ENCODE data around the gene PRAC2. TPM values are rescaled to one million over a fixed set of nuclear protein-coding genes. Genes with fewer than 3 reads are reported as not detected.

The PRAC2 gene
- polyA plus RNA-seq, 1 donor (not counting 4 experiments of a cell fraction or from before 2014, with no cell fraction given) = not detected

GRCh38 chr17:48747445-48748363 lies 24.7 kb downstream of the PRAC2 start:
- Histone ChIP-seq H3K4me2 (ENCODE audit: control insufficient read depth, extremely low read depth, insufficient read depth, low read depth, low read length) (no peak overlapping the region), H3K9ac (ENCODE audit: control insufficient read depth, extremely low read depth, insufficient read depth, low read length) (no peak overlapping the region), H3K36me3 (ENCODE audit: control insufficient read depth in 2 of 2, extremely low read depth in 1 of 2, insufficient read depth in 2 of 2, low read length in 2 of 2) (no peaks in the 10 kb centered on the region), H2AFZ (ENCODE audit: control insufficient read depth, low read length) (no peak overlapping the region), H3K27ac (ENCODE audit: control insufficient read depth, insufficient read depth, low read length) (no peak overlapping the region), H4K20me1 (ENCODE audit: control insufficient read depth, extremely low read depth, insufficient read depth, low read length) (no peaks in the 10 kb centered on the region), H3K9me3 (ENCODE audit: control insufficient read depth, low read depth, low read length) (no peaks in the 10 kb centered on the region), H3K9me1 (ENCODE audit: control insufficient read depth, extremely low read depth, insufficient read depth, low read length) (no peaks in the 10 kb centered on the region), H3K27me3 (ENCODE audit: control insufficient read depth, extremely low read depth, insufficient read depth, low read length) (peaks cover 90% of the 10 kb centered on the region), H3K79me2 (ENCODE audit: control insufficient read depth, insufficient read depth, low read length) (no peaks in the 10 kb centered on the region), H3K4me3 (ENCODE audit: control insufficient read depth in 2 of 3, extremely low read depth in 1 of 3, insufficient read depth in 2 of 3, low read depth in 1 of 3, low read length in 3 of 3) (no peak overlapping the region), H3K4me1 (ENCODE audit: control insufficient read depth, extremely low read depth, insufficient read depth, low read length) (no peaks in the 10 kb centered on the region)
- no peak for DNase-seq (ENCODE audit: low read depth, low spot score)
- dilution Hi-C loops (cut with MboI; ENCODE audit: extremely low pct_ligation_motif_present, low sequenced_read_pairs) = no loop called here
- FAIRE-seq = no peak
- TF ChIP-seq, protein P1, sequence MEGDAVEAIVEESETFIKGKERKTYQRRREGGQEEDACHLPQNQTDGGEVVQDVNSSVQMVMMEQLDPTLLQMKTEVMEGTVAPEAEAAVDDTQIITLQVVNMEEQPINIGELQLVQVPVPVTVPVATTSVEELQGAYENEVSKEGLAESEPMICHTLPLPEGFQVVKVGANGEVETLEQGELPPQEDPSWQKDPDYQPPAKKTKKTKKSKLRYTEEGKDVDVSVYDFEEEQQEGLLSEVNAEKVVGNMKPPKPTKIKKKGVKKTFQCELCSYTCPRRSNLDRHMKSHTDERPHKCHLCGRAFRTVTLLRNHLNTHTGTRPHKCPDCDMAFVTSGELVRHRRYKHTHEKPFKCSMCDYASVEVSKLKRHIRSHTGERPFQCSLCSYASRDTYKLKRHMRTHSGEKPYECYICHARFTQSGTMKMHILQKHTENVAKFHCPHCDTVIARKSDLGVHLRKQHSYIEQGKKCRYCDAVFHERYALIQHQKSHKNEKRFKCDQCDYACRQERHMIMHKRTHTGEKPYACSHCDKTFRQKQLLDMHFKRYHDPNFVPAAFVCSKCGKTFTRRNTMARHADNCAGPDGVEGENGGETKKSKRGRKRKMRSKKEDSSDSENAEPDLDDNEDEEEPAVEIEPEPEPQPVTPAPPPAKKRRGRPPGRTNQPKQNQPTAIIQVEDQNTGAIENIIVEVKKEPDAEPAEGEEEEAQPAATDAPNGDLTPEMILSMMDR (optimal IDR thresholded peaks at IDR 0.05 in 1 of 3, IDR thresholded peaks at IDR 0.05 in 1 of 3, conservative IDR thresholded peaks at IDR 0.05 in 1 of 3; ENCODE audit: extremely low read depth in 1 of 3, insufficient read depth in 2 of 3, low read length in 3 of 3) = no peak
- TF ChIP-seq EZH2 (IDR thresholded peaks at IDR 0.05; ENCODE audit: low read length) = peak; percentile 87

GRCh38 chr17:48748718-48749566 lies 26.0 kb downstream of the PRAC2 start:
- no peak overlapping the region for H3K4me2 ChIP-seq (ENCODE audit: control insufficient read depth, extremely low read depth, insufficient read depth, low read depth, low read length)
- H3K4me1 ChIP-seq (ENCODE audit: control insufficient read depth, extremely low read depth, insufficient read depth, low read length) = no peaks in the 10 kb centered on the region
- TF ChIP-seq, protein P1 (optimal IDR thresholded peaks at IDR 0.05 in 1 of 3, IDR thresholded peaks at IDR 0.05 in 1 of 3, conservative IDR thresholded peaks at IDR 0.05 in 1 of 3; ENCODE audit: extremely low read depth in 1 of 3, insufficient read depth in 2 of 3, low read length in 3 of 3) = no peak
- TF ChIP-seq EZH2 (IDR thresholded peaks at IDR 0.05; ENCODE audit: low read length) = no peak
- H3K9me3 ChIP-seq (ENCODE audit: control insufficient read depth, low read depth, low read length) = no peaks in the 10 kb centered on the region
- no peak overlapping the region for H3K27ac ChIP-seq (ENCODE audit: control insufficient read depth, insufficient read depth, low read length)
- no peak overlapping the region for H3K9ac ChIP-seq (ENCODE audit: control insufficient read depth, extremely low read depth, insufficient read depth, low read length)
- no peak overlapping the region for H3K4me3 ChIP-seq (ENCODE audit: control insufficient read depth in 2 of 3, extremely low read depth in 1 of 3, insufficient read depth in 2 of 3, low read depth in 1 of 3, low read length in 3 of 3)
- no peaks in the 10 kb centered on the region for H3K79me2 ChIP-seq (ENCODE audit: control insufficient read depth, insufficient read depth, low read length)
- no peaks in the 10 kb centered on the region for H4K20me1 ChIP-seq (ENCODE audit: control insufficient read depth, extremely low read depth, insufficient read depth, low read length)
- H3K27me3 ChIP-seq (ENCODE audit: control insufficient read depth, extremely low read depth, insufficient read depth, low read length) = peaks cover 92% of the 10 kb centered on the region
- dilution Hi-C loops (cut with MboI; ENCODE audit: extremely low pct_ligation_motif_present, low sequenced_read_pairs) = no loop called here
- H2AFZ ChIP-seq (ENCODE audit: control insufficient read depth, low read length) = no peak overlapping the region
- no peak for DNase-seq (ENCODE audit: low read depth, low spot score)
- no peak for FAIRE-seq
- no peaks in the 10 kb centered on the region for H3K9me1 ChIP-seq (ENCODE audit: control insufficient read depth, extremely low read depth, insufficient read depth, low read length)
- no peaks in the 10 kb centered on the region for H3K36me3 ChIP-seq (ENCODE audit: control insufficient read depth in 2 of 2, extremely low read depth in 1 of 2, insufficient read depth in 2 of 2, low read length in 2 of 2)

All from keratinocyte (primary cell).